GM23248 (cell line): Measurements from ENCODE around the gene HRH1.

ENCODE experiments used
- EZH2 ChIP-seq: fragments of 200-600 bp; sonication (generic); IDR thresholded peaks from 2 replicates; pipeline ENCODE4 v1.6.1; 2018; ENCODE audit warnings: antibody characterized with exemption, mild to moderate bottlenecking; ENCODE audit not compliant: insufficient read depth, poor library complexity, severe bottlenecking
- EZH2phosphoT487 ChIP-seq: fragments of 200-600 bp; sonication (generic); IDR thresholded peaks from 2 replicates; pipeline ENCODE4 v1.6.1; 2018; ENCODE audit warnings: antibody characterized with exemption, moderate library complexity, mild to moderate bottlenecking, low read depth; ENCODE audit not compliant: insufficient read depth

GRCh38 chr3:11162401-11163345, 8.4 kb downstream of the HRH1 start:
- no peak for TF ChIP-seq EZH2
- no peak for TF ChIP-seq EZH2phosphoT487
